Gastrocnemius medialis (tissue), 4 donors: Measurements from ENCODE around the gene MAP3K7CL.

ENCODE experiments used
- CTCF ChIP-seq, 5 experiments: fragments of 450-650 bp in 3 of 5; fragments of 200-600 bp in 2 of 5; sonication (generic) in 2 of 5; IDR thresholded peaks in 4 of 5; conservative IDR thresholded peaks in 1 of 5; 1 replicate in 4 of 5; 2 replicates in 1 of 5; pipeline ENCODE4 v1.5.1; 2016 to 2019; ENCODE audit warnings: antibody characterized with exemption in 5 of 5, mild to moderate bottlenecking in 3 of 5, moderate library complexity in 3 of 5
- POLR2A ChIP-seq, 2 donors: fragments of 450-650 bp; IDR thresholded peaks; one replicate each; pipeline ENCODE4 v1.6.1; 2017; ENCODE audit warnings: antibody characterized with exemption in 2 of 2, mild to moderate bottlenecking in 2 of 2, moderate library complexity in 2 of 2

- TF ChIP-seq CTCF (IDR thresholded peaks at IDR 0.05 in 4 of 5, conservative IDR thresholded peaks at IDR 0.05 in 1 of 5) (no peak), POLR2A (IDR thresholded peaks at IDR 0.05) (no peak)
Observed at GRCh38 chr21:29145852-29146453, 15.5 kb downstream of the MAP3K7CL start.
